ENCODE results near the gene HTRA1.
A peak's percentile ranks its signal among the peaks of the same experiment; 100 is the strongest.

Gene HTRA1

DNA sequence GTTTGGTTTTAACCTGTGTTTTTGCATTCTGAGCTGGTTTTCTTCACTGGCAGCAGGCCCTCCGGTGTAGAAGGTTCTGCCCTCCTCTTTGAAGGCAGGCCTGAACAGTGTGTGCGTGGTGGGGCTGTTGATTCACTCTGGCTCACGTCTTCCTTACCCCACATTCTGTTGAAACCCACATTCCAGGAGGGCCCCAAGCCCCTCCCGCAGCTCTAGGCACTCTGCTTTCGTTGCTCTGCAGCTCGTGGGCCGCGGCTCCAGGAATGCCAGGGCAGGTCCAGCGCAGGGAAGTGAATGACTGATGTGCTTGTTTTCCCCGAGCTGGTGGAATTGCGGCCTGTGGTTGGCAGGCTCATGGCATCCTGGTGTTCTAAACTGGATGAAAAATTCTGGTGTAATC, 49.0 kb downstream of the HTRA1 start:
- no peaks in the 10 kb centered on the region for H3K36me3 Mint-ChIP-seq (ENCODE audit: low read depth)
- peak overlapping the region; percentile 92 to 96 (median 96) for H3K27ac Mint-ChIP-seq
- no peaks in the 10 kb centered on the region for H3K27me3 Mint-ChIP-seq (ENCODE audit: low read depth)
- no peaks in the 10 kb centered on the region for H3K9me3 Mint-ChIP-seq
- H3K4me1 Mint-ChIP-seq = peaks cover 50% of the 10 kb centered on the region
- TF ChIP-seq, protein P1, sequence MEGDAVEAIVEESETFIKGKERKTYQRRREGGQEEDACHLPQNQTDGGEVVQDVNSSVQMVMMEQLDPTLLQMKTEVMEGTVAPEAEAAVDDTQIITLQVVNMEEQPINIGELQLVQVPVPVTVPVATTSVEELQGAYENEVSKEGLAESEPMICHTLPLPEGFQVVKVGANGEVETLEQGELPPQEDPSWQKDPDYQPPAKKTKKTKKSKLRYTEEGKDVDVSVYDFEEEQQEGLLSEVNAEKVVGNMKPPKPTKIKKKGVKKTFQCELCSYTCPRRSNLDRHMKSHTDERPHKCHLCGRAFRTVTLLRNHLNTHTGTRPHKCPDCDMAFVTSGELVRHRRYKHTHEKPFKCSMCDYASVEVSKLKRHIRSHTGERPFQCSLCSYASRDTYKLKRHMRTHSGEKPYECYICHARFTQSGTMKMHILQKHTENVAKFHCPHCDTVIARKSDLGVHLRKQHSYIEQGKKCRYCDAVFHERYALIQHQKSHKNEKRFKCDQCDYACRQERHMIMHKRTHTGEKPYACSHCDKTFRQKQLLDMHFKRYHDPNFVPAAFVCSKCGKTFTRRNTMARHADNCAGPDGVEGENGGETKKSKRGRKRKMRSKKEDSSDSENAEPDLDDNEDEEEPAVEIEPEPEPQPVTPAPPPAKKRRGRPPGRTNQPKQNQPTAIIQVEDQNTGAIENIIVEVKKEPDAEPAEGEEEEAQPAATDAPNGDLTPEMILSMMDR (IDR thresholded peaks at IDR 0.05; ENCODE audit: unreplicated experiment in 3 of 3) = no peak
- no peak overlapping the region for H3K4me3 Mint-ChIP-seq

DNA sequence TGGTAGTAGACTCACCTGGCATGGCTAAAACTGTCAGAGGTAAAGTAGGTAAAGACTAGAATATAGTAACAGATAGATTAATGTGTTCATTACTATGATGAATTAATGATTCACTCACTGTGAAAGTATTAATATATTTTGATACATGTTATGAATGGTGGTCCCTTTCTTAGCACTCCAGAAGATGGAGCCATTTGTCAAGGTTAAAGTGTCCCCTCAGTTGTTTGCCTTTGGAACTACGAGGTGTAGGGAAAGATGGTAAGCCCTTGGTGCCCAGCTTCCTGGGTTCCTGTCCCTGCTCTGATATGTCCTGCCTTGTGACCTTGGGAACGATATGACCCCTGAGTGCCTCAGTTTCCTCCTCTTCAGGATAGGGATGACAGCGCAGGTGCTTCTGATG, 49.4 kb downstream of the HTRA1 start:
- H3K4me1 Mint-ChIP-seq = peaks cover 46% of the 10 kb centered on the region
- TF ChIP-seq, protein P1 (IDR thresholded peaks at IDR 0.05; ENCODE audit: unreplicated experiment in 3 of 3) = no peak
- H3K9me3 Mint-ChIP-seq = no peaks in the 10 kb centered on the region
- no peak overlapping the region for H3K4me3 Mint-ChIP-seq
- H3K27me3 Mint-ChIP-seq (ENCODE audit: low read depth) = no peaks in the 10 kb centered on the region
- H3K36me3 Mint-ChIP-seq (ENCODE audit: low read depth) = no peaks in the 10 kb centered on the region
- H3K27ac Mint-ChIP-seq = peak overlapping the region; percentile 92 to 96 (median 96)

DNA sequence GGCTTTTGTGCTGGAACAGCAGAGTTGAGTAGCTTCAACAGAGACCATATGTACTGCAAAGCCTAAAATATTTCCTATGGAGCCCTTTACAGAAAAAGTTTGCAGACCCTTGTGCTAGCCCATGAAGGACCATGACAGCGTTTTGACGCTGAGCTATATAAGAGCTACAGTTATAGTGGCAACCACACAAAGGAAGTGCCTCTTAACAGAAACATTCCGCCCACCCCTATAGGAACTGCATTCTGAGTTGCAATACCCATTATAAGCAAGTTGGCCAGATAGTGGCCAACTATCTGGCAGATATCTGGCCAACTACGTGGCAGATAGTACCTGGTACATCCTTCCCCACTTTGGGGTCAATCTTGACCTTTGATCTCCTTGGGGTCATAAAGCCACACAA, 51.7 kb downstream of the HTRA1 start:
- TF ChIP-seq, protein P1 (IDR thresholded peaks at IDR 0.05; ENCODE audit: unreplicated experiment in 3 of 3) = no peak
- no peaks in the 10 kb centered on the region for H3K36me3 Mint-ChIP-seq (ENCODE audit: low read depth)
- H3K27me3 Mint-ChIP-seq (ENCODE audit: low read depth) = no peaks in the 10 kb centered on the region
- no peak overlapping the region for H3K27ac Mint-ChIP-seq
- H3K4me3 Mint-ChIP-seq = no peak overlapping the region
- peaks cover 30% of the 10 kb centered on the region for H3K4me1 Mint-ChIP-seq
- no peaks in the 10 kb centered on the region for H3K9me3 Mint-ChIP-seq

DNA sequence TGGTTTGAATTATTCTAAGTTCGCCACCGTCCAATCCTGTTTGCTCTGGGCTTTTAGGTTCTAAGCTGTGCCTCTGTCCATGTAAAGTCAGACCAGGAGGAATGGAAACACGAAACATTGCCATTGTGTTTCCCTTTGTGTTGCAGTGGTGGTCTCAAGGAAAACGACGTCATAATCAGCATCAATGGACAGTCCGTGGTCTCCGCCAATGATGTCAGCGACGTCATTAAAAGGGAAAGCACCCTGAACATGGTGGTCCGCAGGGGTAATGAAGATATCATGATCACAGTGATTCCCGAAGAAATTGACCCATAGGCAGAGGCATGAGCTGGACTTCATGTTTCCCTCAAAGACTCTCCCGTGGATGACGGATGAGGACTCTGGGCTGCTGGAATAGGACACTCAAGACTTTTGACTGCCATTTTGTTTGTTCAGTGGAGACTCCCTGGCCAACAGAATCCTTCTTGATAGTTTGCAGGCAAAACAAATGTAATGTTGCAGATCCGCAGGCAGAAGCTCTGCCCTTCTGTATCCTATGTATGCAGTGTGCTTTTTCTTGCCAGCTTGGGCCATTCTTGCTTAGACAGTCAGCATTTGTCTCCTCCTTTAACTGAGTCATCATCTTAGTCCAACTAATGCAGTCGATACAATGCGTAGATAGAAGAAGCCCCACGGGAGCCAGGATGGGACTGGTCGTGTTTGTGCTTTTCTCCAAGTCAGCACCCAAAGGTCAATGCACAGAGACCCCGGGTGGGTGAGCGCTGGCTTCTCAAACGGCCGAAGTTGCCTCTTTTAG, 52.9 kb downstream of the HTRA1 start:
- TF ChIP-seq, protein P1 (IDR thresholded peaks at IDR 0.05; ENCODE audit: unreplicated experiment in 3 of 3) = no peak
- Mint-ChIP-seq H3K4me3 (no peak overlapping the region), H3K36me3 (ENCODE audit: low read depth) (no peaks in the 10 kb centered on the region), H3K9me3 (no peaks in the 10 kb centered on the region), H3K4me1 (peaks cover 18% of the 10 kb centered on the region), H3K27ac (no peak overlapping the region), H3K27me3 (ENCODE audit: low read depth) (no peaks in the 10 kb centered on the region)

DNA sequence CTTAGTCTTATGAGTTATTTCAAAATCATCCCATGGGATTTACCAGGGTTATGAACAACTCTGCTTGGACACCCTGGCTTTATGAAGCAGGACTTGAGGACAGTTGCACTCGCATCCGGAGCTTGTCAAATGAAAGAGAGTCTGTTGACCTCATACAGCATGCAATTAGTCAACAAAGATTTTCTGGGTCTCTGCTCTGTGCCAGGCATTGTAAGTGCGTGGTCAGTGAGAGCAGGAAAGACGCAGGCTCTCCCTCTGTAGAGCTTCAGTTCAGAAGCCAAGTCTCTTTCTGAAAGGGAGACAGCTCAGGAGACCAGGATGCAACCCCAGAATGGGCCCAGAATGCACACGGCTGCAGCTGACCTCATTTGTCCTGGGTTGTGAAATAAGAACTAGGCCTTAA, 53.7 kb downstream of the HTRA1 start:
- Mint-ChIP-seq H3K4me1 (peaks cover 14% of the 10 kb centered on the region), H3K36me3 (ENCODE audit: low read depth) (no peaks in the 10 kb centered on the region), H3K9me3 (no peaks in the 10 kb centered on the region), H3K27ac (no peak overlapping the region), H3K4me3 (no peak overlapping the region), H3K27me3 (ENCODE audit: low read depth) (no peaks in the 10 kb centered on the region)
- TF ChIP-seq, protein P1 (IDR thresholded peaks at IDR 0.05; ENCODE audit: unreplicated experiment in 3 of 3) = no peak

Measured in nephron (organoid).